Limb (tissue), 2 donors: ENCODE results near the gene DQX1.
"Not testable (repeated sequence)": the region's sequence is repeated elsewhere in the genome, so short reads cannot be mapped to it uniquely, and the experiment has no call there.

Source experiments
- DNase-seq, 2 donors: peaks; one replicate each; pipeline ENCODE4 v3.0.0-alpha.2; 2016; ENCODE audit errors: extremely low spot score in 2 of 2

The DQX1 gene

DNA sequence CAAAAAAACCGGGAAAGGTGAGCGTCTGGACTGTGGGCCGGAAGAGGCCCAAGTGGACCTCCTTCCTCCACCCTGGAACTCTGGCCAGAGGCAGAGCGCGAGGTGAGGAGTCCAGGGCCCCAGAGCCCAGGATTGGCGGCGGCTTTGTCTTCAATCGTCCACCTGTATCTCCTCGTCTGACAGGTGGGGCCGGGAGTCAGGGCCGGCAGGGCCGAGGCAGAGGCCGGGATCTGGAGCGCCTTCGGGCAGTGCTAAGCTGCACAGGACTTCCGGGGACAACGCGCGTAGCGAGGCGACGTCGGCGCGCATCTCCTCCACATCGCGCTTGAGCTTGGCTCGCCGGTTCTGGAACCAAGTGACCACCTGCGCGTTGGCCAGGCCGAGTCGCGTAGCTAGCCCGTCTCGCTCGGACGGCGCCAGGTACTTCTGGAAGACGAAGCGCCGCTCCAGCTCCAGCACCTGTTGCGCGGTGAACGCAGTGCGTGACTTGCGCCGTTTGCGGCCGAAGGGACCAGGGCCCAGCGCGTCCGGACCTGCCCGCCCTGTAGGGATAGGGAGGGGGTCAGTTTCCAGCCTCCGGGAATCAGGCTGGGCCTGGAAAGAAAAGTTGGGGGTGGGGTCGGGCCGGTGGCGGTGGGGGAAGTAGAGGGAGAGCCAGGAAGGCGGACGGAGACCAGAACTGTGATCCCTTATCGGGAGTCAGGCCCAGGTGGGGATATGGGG, 28.1 kb downstream of the DQX1 start:
- peak in 1 of 2 donors; percentile 38 for DNase-seq

DNA sequence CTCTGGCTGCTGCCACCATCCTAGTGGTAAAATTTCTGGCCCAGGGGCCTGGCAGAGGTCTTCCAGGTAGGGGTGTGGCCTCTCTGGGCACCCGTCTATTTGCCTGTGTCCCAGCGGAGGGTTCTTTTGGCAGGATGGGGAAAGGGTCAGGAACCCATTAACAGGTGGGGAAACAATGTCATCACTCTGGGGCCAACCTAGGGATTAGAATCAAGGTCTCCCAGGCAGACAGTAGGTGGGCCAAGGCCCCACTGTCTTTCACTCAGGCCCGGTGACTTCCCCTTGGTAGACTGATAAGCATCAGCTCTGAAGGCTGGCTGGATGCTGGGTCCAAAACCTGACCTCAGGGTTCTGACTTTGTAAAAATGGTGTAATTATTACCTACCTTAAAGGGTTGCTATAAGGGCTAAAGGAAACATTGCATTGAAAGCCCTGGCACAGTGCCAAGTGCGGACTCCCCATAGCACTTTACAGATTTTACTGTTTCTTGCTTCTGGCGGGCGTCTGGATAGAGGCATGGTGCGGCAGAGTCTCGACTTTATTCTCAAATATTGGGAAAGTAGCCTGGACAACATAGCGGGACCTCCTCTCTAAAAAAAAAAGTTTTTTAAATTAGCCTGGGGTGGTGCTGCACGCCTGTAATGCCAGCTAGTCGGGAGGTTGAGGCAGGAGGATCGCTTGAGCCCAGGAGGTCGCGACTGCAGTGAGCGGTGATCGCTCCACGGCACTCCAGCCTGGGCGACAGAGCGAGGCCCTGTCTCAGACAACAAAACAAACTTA, 28.8 kb downstream of the DQX1 start:
- DNase-seq, result no peak

- no peak for DNase-seq
Observed at GRCh38 chr2:74495440-74495839, 30.6 kb downstream of the DQX1 start.

- DNase-seq, result no peak
Observed at GRCh38 chr2:74493546-74493945, 32.5 kb downstream of the DQX1 start.

- DNase-seq, result no peak
Observed at GRCh38 chr2:74491648-74492544, 34.1 kb downstream of the DQX1 start.

- no peak for DNase-seq
Observed at GRCh38 chr2:74489906-74490305, 36.1 kb downstream of the DQX1 start.

GRCh38 chr2:74488643-74489481, 37.2 kb downstream of the DQX1 start:
- DNase-seq, result no peak

DNA sequence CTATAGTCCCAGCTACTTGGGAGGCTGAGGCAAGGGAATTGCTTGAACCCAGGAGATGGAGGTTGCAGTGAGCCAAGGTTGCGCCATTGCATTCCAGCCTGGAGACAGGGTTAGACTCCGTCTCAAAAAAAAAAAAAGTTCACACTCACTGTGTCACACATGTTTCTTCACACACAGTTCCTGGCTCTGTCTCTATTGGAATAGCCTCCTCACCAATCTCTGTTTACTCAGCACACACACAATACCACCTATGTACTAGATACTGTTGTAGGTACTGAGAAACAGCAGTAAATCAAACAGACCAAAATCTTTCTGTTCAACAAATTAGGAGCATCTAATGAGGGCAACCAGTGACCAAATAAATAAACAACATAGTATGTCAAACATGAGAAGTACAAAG, 39.9 kb downstream of the DQX1 start:
- no peak for DNase-seq

DNA sequence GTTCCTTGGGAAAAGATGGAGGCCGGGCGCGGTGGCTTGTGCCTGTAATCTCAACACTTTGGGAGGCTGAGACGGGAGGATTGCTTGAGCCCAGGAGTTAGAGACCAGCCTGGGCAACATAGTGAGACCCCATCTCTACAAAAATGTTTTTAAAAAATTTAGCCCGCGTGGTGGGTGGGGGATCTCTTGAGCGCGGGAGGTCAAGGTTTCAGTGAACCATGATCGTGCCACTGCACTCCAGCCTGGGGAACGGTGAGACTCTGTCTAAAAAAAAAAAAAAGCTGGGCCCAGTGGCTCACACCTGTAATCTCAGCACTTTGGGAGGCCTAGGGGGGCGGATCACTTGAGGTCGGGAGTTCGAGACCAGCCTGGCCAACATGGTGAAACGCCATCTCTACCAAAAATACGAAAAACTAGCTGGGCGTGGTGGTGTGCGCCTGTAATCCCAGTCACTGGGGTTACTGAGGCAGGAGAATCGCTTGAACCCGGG, 42.3 kb downstream of the DQX1 start:
- not testable (repeated sequence) for DNase-seq

GRCh38 chr2:74482801-74483674, 43.0 kb downstream of the DQX1 start, which contains the start of the genes CCDC142 and TTC31:
CCDC142 (minus strand) TSS chr2:74482998; CDS start chr2:74482837, 161 bp downstream.
TTC31 (plus strand) TSS chr2:74483081; CDS start chr2:74483096, 15 bp downstream.
- DNase-seq, result peak; percentile 95 to 98

DNA sequence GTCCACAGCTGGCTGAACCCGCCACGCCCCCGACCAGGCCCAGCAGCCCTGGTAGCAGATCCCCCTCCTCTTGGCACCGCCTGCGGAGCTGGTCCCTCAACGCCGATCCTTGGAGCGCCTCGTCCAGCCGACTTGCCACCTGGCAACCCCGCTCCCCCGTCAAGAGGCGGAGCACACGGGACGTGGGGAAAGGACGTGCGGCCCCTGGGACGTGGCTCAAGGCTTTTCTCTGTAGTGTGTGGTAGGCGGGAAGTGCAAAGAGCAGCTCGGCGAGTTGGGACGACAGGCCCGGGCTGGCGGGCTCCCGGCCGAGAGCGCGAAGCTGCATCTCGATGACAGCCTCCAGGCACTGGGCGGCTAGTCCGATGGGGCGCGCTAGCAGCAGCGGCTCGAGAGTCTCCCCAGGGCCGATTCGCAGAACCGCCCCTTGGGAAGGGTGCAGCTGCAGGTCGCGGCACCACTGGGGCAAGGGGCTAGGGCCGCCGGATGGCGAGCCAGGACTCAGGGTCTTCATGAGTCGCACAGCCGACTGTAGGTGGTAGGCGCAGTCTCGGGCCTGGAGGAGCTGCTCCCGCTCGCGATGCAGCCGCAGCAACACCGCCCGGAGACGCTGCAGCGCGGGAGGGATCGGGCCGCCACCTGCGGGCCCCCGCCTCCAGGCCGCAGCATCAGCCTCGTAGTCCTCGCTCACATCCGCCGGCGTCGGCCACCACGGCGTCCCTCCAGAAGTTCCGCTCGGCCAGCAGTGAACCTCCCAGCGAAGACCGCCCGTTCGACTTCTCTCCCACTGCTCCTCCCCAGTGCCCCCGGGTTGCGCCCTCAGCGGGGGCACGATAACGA, 43.9 kb downstream of the DQX1 start:
- peak in 1 of 2 donors; percentile 58 for DNase-seq

DNA sequence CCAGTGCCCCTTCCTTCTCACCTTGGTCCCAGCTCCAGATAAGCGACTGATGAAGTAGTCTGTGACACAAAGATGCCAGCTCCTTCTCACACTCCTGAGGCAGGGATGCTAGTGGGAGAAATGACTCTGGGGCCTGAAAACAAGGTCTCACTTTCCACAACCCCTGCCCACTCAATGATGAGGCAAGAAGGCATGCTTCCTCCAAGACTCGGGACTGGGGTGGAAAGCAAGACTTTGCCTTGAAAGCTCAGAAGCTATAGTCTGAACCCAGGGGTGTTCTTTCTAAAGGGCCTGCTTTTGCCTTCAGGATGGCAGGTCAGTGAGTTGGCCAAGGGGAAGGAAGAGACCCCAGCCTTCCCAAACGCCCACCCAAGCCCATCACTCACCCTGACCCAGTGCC, 44.6 kb downstream of the DQX1 start:
- no peak for DNase-seq

- DNase-seq, result no peak
Observed at GRCh38 chr2:74474899-74475298, 51.1 kb downstream of the DQX1 start.

- no peak for DNase-seq
Observed at GRCh38 chr2:74474481-74474880, 51.5 kb downstream of the DQX1 start.

DNA sequence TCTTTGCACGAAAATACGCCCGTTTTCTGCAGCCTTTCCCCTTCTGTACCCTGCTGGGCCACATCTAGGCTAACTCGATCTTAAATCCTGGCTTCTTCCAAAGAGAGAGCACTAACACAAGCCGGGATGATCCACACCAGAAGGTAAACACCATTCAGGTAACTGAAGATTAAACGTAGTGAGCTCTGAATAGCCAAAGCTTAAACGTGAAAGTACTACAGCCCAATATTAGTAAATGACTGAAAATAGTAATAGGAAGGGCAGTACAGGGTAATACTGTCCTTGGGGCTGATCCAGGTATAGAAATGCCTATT, 53.1 kb downstream of the DQX1 start:
- no peak for DNase-seq

- DNase-seq, result peak; percentile 92 to 96
Observed at GRCh38 chr2:74472086-74472944, 53.7 kb downstream of the DQX1 start, which contains the start of gene MRPL53. MRPL53 (minus strand) TSS chr2:74472680; CDS start chr2:74472660, 20 bp downstream.

GRCh38 chr2:74471332-74472065, 54.5 kb downstream of the DQX1 start:
- no peak for DNase-seq
